Neural progenitor cell (in vitro differentiated cells): ENCODE measurements around the gene LYPD6B.

Source experiments
- EZH2 ChIP-seq: fragments of 200-600 bp; sonication (generic); IDR thresholded peaks from 2 replicates; pipeline ENCODE4 v1.6.1; 2017; ENCODE audit warnings: antibody characterized with exemption, mild to moderate bottlenecking, moderate library complexity
- EZH2phosphoT487 ChIP-seq: fragments of 200-600 bp; sonication (generic); IDR thresholded peaks from 2 replicates; pipeline ENCODE4 v1.6.1; 2017; ENCODE audit warnings: antibody characterized with exemption
- TF ChIP-seq, protein P1 (sequence below): fragments of 200-600 bp; sonication (generic); IDR thresholded peaks from 2 replicates; pipeline ENCODE4 v1.5.1; 2017; ENCODE audit warnings: antibody characterized with exemption, mild to moderate bottlenecking

DNA sequence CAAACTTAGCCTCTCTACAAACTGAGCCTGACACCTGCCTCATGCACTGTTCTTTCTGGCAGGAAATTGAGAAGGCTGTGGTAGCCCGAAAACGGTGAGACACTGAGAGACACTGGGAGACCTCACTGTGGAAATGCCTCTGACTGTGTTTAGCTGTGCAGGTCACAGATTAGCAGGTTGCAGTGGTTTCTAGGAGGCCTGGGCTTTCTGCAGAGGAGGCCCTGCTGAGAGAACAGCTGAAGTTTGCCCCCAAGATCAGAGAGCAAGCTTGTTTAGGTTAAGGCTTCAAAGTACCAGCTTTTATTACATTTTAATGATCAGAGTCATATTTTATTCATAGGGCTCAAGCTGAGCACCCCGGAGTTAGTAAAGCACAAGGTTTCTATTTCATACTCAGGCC is 223.2 kb downstream of the LYPD6B start:
- no peak for TF ChIP-seq EZH2
- TF ChIP-seq, protein P1, sequence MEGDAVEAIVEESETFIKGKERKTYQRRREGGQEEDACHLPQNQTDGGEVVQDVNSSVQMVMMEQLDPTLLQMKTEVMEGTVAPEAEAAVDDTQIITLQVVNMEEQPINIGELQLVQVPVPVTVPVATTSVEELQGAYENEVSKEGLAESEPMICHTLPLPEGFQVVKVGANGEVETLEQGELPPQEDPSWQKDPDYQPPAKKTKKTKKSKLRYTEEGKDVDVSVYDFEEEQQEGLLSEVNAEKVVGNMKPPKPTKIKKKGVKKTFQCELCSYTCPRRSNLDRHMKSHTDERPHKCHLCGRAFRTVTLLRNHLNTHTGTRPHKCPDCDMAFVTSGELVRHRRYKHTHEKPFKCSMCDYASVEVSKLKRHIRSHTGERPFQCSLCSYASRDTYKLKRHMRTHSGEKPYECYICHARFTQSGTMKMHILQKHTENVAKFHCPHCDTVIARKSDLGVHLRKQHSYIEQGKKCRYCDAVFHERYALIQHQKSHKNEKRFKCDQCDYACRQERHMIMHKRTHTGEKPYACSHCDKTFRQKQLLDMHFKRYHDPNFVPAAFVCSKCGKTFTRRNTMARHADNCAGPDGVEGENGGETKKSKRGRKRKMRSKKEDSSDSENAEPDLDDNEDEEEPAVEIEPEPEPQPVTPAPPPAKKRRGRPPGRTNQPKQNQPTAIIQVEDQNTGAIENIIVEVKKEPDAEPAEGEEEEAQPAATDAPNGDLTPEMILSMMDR = no peak
- no peak for TF ChIP-seq EZH2phosphoT487
